EH (cell line): ENCODE measurements around the gene RPL41.
"Not testable (repeated sequence)": the region's sequence is repeated elsewhere in the genome, so short reads cannot be mapped to it uniquely, and the experiment has no call there.

Source experiments
- DNase-seq: peaks from one replicate; pipeline ENCODE4 v3.0.0-alpha.2; 2015; ENCODE audit warnings: low read depth

RPL41 gene

GRCh38 chr12:56103066-56103711 is 13.2 kb upstream of the RPL41 start:
- DNase-seq = no peak

GRCh38 chr12:56103823-56104108 is 12.7 kb upstream of the RPL41 start:
- no peak for DNase-seq

- DNase-seq = peak; percentile 99
Observed at GRCh38 chr12:56104109-56104814, 12.2 kb upstream of the RPL41 start, which contains the start of gene PA2G4. PA2G4 (plus strand) TSS chr12:56104559; CDS start chr12:56104738, 179 bp downstream.

- DNase-seq = peak; percentile 21
Observed at GRCh38 chr12:56104815-56105608, 11.4 kb upstream of the RPL41 start.

DNA sequence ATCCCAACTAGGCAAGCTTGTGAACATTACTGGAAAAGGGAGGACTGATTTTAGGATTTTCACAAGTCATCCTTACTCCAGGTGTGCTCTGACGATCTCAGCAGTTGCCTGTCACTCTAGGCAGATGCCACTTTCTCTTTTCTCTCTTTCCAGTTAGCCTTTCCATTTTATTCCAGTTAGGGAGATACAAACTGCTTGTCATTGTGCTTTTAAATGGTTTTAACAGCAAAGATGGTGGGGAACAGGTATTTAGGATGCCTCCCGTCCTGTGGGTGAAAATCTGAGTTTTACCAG is 10.9 kb upstream of the RPL41 start:
- no peak for DNase-seq

DNA sequence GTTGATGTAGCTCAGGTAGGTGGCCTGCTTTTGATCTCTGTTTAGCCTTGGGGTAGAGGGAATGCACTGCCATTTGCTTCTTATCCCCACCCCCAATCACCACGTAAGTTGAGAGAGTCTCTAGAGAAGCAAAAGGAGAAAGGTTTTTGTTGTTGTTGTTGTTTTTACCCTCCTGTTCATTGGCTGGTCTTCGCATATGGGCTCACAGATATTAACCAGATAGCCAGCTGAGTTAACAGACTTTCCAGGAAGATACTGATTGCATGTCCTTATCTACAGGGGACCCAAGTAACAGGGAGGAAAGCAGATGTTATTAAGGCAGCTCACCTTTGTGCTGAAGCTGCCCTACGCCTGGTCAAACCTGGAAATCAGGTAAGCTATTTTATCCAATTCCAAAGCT is 9.2 kb upstream of the RPL41 start:
- no peak for DNase-seq

- DNase-seq = no peak
Observed at GRCh38 chr12:56110571-56110970, 5.9 kb upstream of the RPL41 start.

GRCh38 chr12:56114084-56114483 is 2.3 kb upstream of the RPL41 start:
- DNase-seq = no peak

- peak; percentile 11 for DNase-seq
Observed at GRCh38 chr12:56115329-56115728, 1.1 kb upstream of the RPL41 start.

- not testable (repeated sequence) for DNase-seq
Observed at GRCh38 chr12:56117082-56117706, 761 bp downstream of the RPL41 start.

GRCh38 chr12:56117778-56118687 is 1.6 kb downstream of the RPL41 start, which contains the start of gene ZC3H10:
ZC3H10 (plus strand) TSS chr12:56118266; CDS start chr12:56120563, 2,297 bp downstream.
- DNase-seq = peak; percentile 99

GRCh38 chr12:56118688-56119357 is 2.4 kb downstream of the RPL41 start:
- no peak for DNase-seq

- peak; percentile 97 for DNase-seq
Observed at GRCh38 chr12:56119361-56119796, 2.9 kb downstream of the RPL41 start.

- DNase-seq = no peak
Observed at GRCh38 chr12:56120158-56120846, 3.9 kb downstream of the RPL41 start.

DNA sequence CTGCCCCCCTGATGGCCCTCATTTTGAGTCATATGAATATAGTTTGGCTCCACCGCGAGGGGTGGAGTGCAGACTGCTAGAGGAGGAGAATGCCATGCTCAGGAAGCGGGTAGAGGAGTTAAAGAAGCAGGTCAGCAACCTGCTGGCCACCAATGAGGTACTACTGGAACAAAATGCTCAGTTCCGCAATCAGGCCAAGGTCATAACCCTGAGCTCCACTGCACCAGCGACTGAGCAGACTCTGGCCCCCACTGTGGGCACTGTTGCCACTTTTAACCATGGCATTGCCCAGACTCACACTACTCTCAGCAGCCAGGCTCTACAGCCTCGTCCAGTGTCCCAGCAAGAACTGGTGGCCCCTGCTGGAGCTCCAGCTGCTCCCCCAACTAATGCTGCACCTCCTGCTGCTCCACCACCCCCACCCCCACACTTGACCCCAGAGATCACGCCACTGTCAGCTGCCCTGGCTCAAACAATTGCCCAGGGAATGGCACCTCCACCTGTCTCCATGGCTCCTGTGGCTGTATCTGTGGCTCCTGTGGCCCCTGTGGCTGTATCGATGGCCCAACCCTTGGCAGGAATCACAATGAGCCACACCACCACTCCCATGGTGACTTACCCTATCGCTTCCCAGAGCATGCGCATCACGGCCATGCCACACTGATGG is 4.9 kb downstream of the RPL41 start:
- no peak for DNase-seq

DNA sequence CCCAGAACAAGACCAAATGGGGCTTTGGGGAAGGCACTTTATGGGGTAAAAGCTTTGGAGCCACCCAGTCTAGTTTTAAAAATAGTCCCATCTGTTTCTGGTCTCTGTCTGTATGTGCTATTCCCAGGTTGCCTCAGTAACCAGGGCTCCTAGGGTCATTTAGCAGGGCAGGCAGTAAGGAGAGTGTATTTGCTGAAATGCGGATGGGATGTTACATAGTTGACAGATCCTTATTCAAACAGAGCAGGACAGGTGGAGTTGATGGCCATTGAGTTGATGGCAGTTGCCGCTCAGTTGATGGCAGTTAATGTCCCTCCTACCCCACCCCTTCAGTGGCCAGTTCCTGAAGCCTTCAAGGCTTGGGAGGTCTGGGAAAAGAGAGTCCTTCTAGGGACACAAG is 6.2 kb downstream of the RPL41 start:
- no peak for DNase-seq

- DNase-seq = no peak
Observed at GRCh38 chr12:56124133-56124532, 7.7 kb downstream of the RPL41 start.

DNA sequence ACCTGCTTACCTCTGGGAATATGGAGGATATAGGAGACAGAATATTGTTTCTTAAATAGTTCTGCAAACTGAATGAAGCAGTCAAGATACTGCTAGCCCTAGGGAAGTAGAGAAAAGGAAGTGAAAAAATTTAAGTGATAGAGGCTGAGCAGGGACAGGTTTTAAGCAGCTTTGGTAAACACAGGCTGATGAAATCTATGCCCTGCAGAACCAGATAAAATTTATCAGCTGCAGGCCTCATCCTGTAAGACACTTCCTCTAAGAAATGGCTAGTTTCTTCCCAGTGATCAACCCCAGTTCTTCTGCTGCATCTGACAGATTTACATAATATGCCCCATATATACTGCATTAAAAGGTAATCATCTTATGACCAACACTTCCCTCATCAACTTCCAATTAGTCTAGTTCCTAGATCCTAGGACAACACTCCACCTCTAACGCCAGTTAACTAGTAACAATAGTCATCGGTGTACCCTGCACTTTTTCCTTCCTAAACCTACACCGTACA is 10.4 kb downstream of the RPL41 start:
- DNase-seq = no peak

- DNase-seq = no peak
Observed at GRCh38 chr12:56127485-56127887, 11.1 kb downstream of the RPL41 start.
